ENCODE measurements around the gene SYDE2. TPM values are rescaled to one million over a fixed set of nuclear protein-coding genes. Genes with fewer than 3 reads are reported as not detected.
A peak's percentile ranks its signal among the peaks of the same experiment; 100 is the strongest.

SYDE2 gene
- total and polyA plus RNA-seq, 9 of the 15 experiments (the other 6 are each of a cell fraction or from before 2014, with no cell fraction given), result 0.39 to 8.7 (median 4.5) TPM

GRCh38 chr1:85202092-85202863 is 1.5 kb upstream of the SYDE2 start:
- CTCF ChIA-PET (ENCODE audit: low intra/inter-chr PET ratio), result no interaction called here
- peak overlapping the region; percentile 93 for H2AFZ ChIP-seq (ENCODE audit: low read depth, low read length)
- peak overlapping the region; percentile 90 for H3K27ac ChIP-seq (ENCODE audit: extremely low read depth, low read depth, low read length)
- peak overlapping the region; percentile 68 for H3K4me3 ChIP-seq
- WGBS (ENCODE audit: insufficient coverage, low coverage, missing lambda C conversion rate), result 8% methylated on average over 14 of the region's 14 CpGs
- no peaks in the 10 kb centered on the region for H3K9me3 ChIP-seq (replicated peaks; ENCODE audit: control insufficient read depth, insufficient read depth, low read depth, low read length)
- H3K36me3 ChIP-seq (ENCODE audit: control insufficient read depth, insufficient read depth, low read length), result no peaks in the 10 kb centered on the region
- TF ChIP-seq SMARCE1 (IDR thresholded peaks at IDR 0.05) (no peak), KDM4B (IDR thresholded peaks at IDR 0.05; ENCODE audit: borderline replicate concordance in 2 of 2, low read depth in 1 of 2) (0 out of 4 replicates have a peak, but pooled peaks of 1 of the 2 experiments have one; percentile 20), E2F6 (IDR thresholded peaks at IDR 0.05; ENCODE audit: borderline replicate concordance in 1 of 2, extremely low read depth in 1 of 2, insufficient read depth in 1 of 2, insufficient read length in 1 of 2, low read depth in 1 of 2, low read length in 1 of 2, poor library complexity in 1 of 2, severe bottlenecking in 1 of 2) (peak in 1 of 2 experiments; percentile 17), ATF4 (CRISPR knock-in tag; IDR thresholded peaks at IDR 0.05) (peak; percentile 78), CHD4 (IDR thresholded peaks at IDR 0.05; ENCODE audit: insufficient read depth, insufficient replicate concordance, low read depth, low read length, poor library complexity, severe bottlenecking) (peak; percentile 15)
- TF ChIP-seq, protein P1, sequence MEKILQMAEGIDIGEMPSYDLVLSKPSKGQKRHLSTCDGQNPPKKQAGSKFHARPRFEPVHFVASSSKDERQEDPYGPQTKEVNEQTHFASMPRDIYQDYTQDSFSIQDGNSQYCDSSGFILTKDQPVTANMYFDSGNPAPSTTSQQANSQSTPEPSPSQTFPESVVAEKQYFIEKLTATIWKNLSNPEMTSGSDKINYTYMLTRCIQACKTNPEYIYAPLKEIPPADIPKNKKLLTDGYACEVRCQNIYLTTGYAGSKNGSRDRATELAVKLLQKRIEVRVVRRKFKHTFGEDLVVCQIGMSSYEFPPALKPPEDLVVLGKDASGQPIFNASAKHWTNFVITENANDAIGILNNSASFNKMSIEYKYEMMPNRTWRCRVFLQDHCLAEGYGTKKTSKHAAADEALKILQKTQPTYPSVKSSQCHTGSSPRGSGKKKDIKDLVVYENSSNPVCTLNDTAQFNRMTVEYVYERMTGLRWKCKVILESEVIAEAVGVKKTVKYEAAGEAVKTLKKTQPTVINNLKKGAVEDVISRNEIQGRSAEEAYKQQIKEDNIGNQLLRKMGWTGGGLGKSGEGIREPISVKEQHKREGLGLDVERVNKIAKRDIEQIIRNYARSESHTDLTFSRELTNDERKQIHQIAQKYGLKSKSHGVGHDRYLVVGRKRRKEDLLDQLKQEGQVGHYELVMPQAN (IDR thresholded peaks at IDR 0.05; ENCODE audit: borderline replicate concordance), result no peak
- TF ChIP-seq, protein P2, sequence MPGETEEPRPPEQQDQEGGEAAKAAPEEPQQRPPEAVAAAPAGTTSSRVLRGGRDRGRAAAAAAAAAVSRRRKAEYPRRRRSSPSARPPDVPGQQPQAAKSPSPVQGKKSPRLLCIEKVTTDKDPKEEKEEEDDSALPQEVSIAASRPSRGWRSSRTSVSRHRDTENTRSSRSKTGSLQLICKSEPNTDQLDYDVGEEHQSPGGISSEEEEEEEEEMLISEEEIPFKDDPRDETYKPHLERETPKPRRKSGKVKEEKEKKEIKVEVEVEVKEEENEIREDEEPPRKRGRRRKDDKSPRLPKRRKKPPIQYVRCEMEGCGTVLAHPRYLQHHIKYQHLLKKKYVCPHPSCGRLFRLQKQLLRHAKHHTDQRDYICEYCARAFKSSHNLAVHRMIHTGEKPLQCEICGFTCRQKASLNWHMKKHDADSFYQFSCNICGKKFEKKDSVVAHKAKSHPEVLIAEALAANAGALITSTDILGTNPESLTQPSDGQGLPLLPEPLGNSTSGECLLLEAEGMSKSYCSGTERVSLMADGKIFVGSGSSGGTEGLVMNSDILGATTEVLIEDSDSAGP (CRISPR knock-in tag; IDR thresholded peaks at IDR 0.05), result 0 out of 2 replicates have a peak, but pooled peaks have one; percentile 1
- H4K20me1 ChIP-seq (replicated peaks; ENCODE audit: control insufficient read depth, insufficient read depth, low read length), result no peaks in the 10 kb centered on the region
- POLR2A ChIA-PET, result interaction anchor here (1.2 to 1.8 kb wide), 3 partner anchors 9 to 23 kb away, joined by 3 to 9 read pairs (median 5); no protein-coding TSS in a partner anchor
- H3K4me1 ChIP-seq (replicated peaks in 1 of 2; ENCODE audit: control insufficient read depth in 2 of 2, insufficient read depth in 2 of 2, low read length in 2 of 2), result peaks cover 0 to 17% of the 10 kb centered on the region in 2 experiments; a peak in 4 of 5 replicates
- H3K9ac ChIP-seq (ENCODE audit: insufficient read depth in 1 of 2, low read depth in 2 of 2, low read length in 2 of 2), result peak overlapping the region; percentile 78 to 92
- no peak for DNase-seq (ENCODE audit: extremely low read depth in 1 of 4, low spot score in 3 of 4)
- FAIRE-seq, result no peak
- no peak for ATAC-seq
- peaks cover 34% of the 10 kb centered on the region for H3K79me2 ChIP-seq (ENCODE audit: control insufficient read depth, insufficient read depth, low read length)
- in situ Hi-C loops (cut with MboI), result no loop called here
- peak overlapping the region; percentile 81 for H3K4me2 ChIP-seq (ENCODE audit: insufficient read depth, low read length)
- H3K27me3 ChIP-seq (ENCODE audit: control insufficient read depth in 2 of 2, insufficient read depth in 2 of 2, low read length in 2 of 2), result no peaks in the 10 kb centered on the region
- BruUV-seq (replicated peaks), result TSS peak; percentile 86
- intact Hi-C loops (cut with micrococcal nuclease), result loop anchor here (5.0 kb wide), 2 partner anchors 40 to 55 kb away; partner anchors contain the start of gene C1orf52
- no peaks in the 10 kb centered on the region for H3K9me1 ChIP-seq (ENCODE audit: control insufficient read depth, insufficient read depth, low read length)
